Keratinocyte (primary cell): Measurements from ENCODE around the gene VPS11. TPM values are rescaled to one million over a fixed set of nuclear protein-coding genes. Genes with fewer than 3 reads are reported as not detected.
A peak's percentile ranks its signal among the peaks of the same experiment; 100 is the strongest.

Experiments
- DNase-seq: peaks from one replicate; pipeline ENCODE4 v3.0.0-alpha.2; 2011; ENCODE audit warnings: low read depth, missing footprints, low spot score
- FAIRE-seq: peaks from 2 replicates; lab custom pipeline; 2011; peaks lifted over from hg19 to GRCh38; lab: Jason Lieb, UNC
- H2AFZ ChIP-seq: 2 replicates; pipeline ENCODE4 v1.6.0; 2012; ENCODE audit warnings: low read length, control low read depth, inconsistent platforms; ENCODE audit not compliant: control insufficient read depth
- H3K27ac ChIP-seq: 2 replicates; pipeline ENCODE4 v1.5.1; 2011; ENCODE audit warnings: low read length; ENCODE audit not compliant: control insufficient read depth, insufficient read depth
- H3K27me3 ChIP-seq: 3 replicates; pipeline ENCODE4 v1.6.0; 2011; ENCODE audit warnings: low read length; ENCODE audit not compliant: control insufficient read depth, insufficient read depth; ENCODE audit errors: extremely low read depth
- H3K36me3 ChIP-seq, 2 experiments: 2 replicates in 1 of 2; 3 replicates in 1 of 2; pipeline ENCODE4 v1.5.1; 2011; ENCODE audit warnings: low read length in 2 of 2, mild to moderate bottlenecking in 1 of 2; ENCODE audit not compliant: control insufficient read depth in 2 of 2, insufficient read depth in 2 of 2; ENCODE audit errors: extremely low read depth in 1 of 2
- H3K4me1 ChIP-seq: 3 replicates; pipeline ENCODE4 v1.5.1; 2011; ENCODE audit warnings: low read length; ENCODE audit not compliant: control insufficient read depth, insufficient read depth; ENCODE audit errors: extremely low read depth
- H3K4me2 ChIP-seq: 3 replicates; pipeline ENCODE4 v1.6.0; 2011; ENCODE audit warnings: low read depth, low read length; ENCODE audit not compliant: control insufficient read depth, insufficient read depth; ENCODE audit errors: extremely low read depth
- H3K4me3 ChIP-seq, 3 experiments: fragments of 200-600 bp in 1 of 3; sonication (generic) in 1 of 3; 2 replicates in 2 of 3; 3 replicates in 1 of 3; pipeline ENCODE4 v1.5.1; 2011 to 2016; ENCODE audit warnings: low read length in 3 of 3, mild to moderate bottlenecking in 3 of 3, control low read depth in 2 of 3, inconsistent platforms in 1 of 3, low read depth in 1 of 3, mixed read lengths in 1 of 3, mixed run types in 1 of 3, moderate library complexity in 1 of 3; ENCODE audit not compliant: control insufficient read depth in 2 of 3, insufficient read depth in 2 of 3; ENCODE audit errors: extremely low read depth in 1 of 3
- H3K79me2 ChIP-seq: 2 replicates; pipeline ENCODE4 v1.6.0; 2012; ENCODE audit warnings: low read length; ENCODE audit not compliant: control insufficient read depth, insufficient read depth
- H3K9ac ChIP-seq: 3 replicates; pipeline ENCODE4 v1.6.0; 2011; ENCODE audit warnings: low read length; ENCODE audit not compliant: control insufficient read depth, insufficient read depth; ENCODE audit errors: extremely low read depth
- H3K9me1 ChIP-seq: 3 replicates; pipeline ENCODE4 v1.6.0; 2011; ENCODE audit warnings: low read length; ENCODE audit not compliant: control insufficient read depth, insufficient read depth; ENCODE audit errors: extremely low read depth
- H3K9me3 ChIP-seq: 2 replicates; pipeline ENCODE4 v1.5.1; 2012; ENCODE audit warnings: low read depth, low read length; ENCODE audit not compliant: control insufficient read depth
- H4K20me1 ChIP-seq: 3 replicates; pipeline ENCODE4 v1.6.0; 2011; ENCODE audit warnings: low read length; ENCODE audit not compliant: control insufficient read depth, insufficient read depth; ENCODE audit errors: extremely low read depth
- CTCF ChIP-seq, 3 experiments: IDR thresholded peaks in 1 of 3; conservative IDR thresholded peaks in 1 of 3; optimal IDR thresholded peaks in 1 of 3; 2 replicates in 2 of 3; 3 replicates in 1 of 3; pipeline versions ENCODE3 to v1.5.1; 2011; ENCODE audit warnings: low read length in 3 of 3, mild to moderate bottlenecking in 3 of 3, moderate library complexity in 2 of 3, control low read depth in 1 of 3, inconsistent platforms in 1 of 3; ENCODE audit not compliant: insufficient read depth in 2 of 3; ENCODE audit errors: extremely low read depth in 1 of 3
- EZH2 ChIP-seq: IDR thresholded peaks from one replicate; pipeline ENCODE4 v1.6.1; 2012; ENCODE audit warnings: inconsistent platforms, mild to moderate bottlenecking, low read length, moderate library complexity
- dilution Hi-C: fragments of 300-500 bp; cut with MboI; formaldehyde crosslinking; loops from one replicate; pipeline ENCODE4 v1.7.0; 2020; ENCODE audit warnings: low sequenced_read_pairs; ENCODE audit not compliant: extremely low pct_ligation_motif_present
- polyA plus RNA-seq, 5 experiments: library from polyadenylated mRNA; depleted of rRNA in 3 of 5; stranded (reverse) in 3 of 5; stranded (forward) in 1 of 5; unstranded in 1 of 5; fragments of >200 nt; gene quantifications; 1 replicate in 1 of 5; 2 replicates in 3 of 5; 3 replicates in 1 of 5; pipeline versions ENCODE4 v1.2.1 to v1.2.3, GENCODE V29; 2011 to 2012; ENCODE audit warnings: missing spikeins in 2 of 5, low read depth in 1 of 5, low replicate concordance in 1 of 5

VPS11 gene
- polyA plus RNA-seq, 1 donor (not counting 4 experiments of a cell fraction or from before 2014, with no cell fraction given) = 12.1 TPM

- FAIRE-seq (no peak), DNase-seq (no peak)
- Histone ChIP-seq H2AFZ (no peak overlapping the region), H3K4me3 (peak overlapping the region; percentile 71 to 93 (median 78)), H3K36me3 (peaks cover 35 to 42% of the 10 kb centered on the region in 2 experiments), H3K9me1 (no peaks in the 10 kb centered on the region), H3K27me3 (no peaks in the 10 kb centered on the region), H3K4me2 (peak overlapping the region; percentile 96), H3K79me2 (peaks cover 34% of the 10 kb centered on the region), H3K9me3 (no peaks in the 10 kb centered on the region), H3K27ac (peak overlapping the region; percentile 56), H3K4me1 (peaks cover 17% of the 10 kb centered on the region), H4K20me1 (no peaks in the 10 kb centered on the region), H3K9ac (peak overlapping the region; percentile 81)
- TF ChIP-seq CTCF (optimal IDR thresholded peaks at IDR 0.05 in 1 of 3, IDR thresholded peaks at IDR 0.05 in 1 of 3, conservative IDR thresholded peaks at IDR 0.05 in 1 of 3; ENCODE audit: extremely low read depth in 1 of 3, insufficient read depth in 2 of 3, low read length in 3 of 3) (no peak), EZH2 (no peak)
- dilution Hi-C loops = no loop called here
Observed at GRCh38 chr11:119092880-119093842, 25.5 kb downstream of the VPS11 start.

- Histone ChIP-seq H3K4me3 (peak overlapping the region; percentile 71 to 93 (median 78)), H4K20me1 (no peaks in the 10 kb centered on the region), H3K4me1 (peaks cover 17% of the 10 kb centered on the region), H3K27me3 (no peaks in the 10 kb centered on the region), H3K9me3 (no peaks in the 10 kb centered on the region), H3K9me1 (no peaks in the 10 kb centered on the region), H3K4me2 (peak overlapping the region; percentile 96), H3K79me2 (peaks cover 34% of the 10 kb centered on the region), H3K36me3 (peaks cover 33 to 47% of the 10 kb centered on the region in 2 experiments), H3K9ac (peak overlapping the region; percentile 81), H3K27ac (peak overlapping the region; percentile 73), H2AFZ (no peak overlapping the region)
- FAIRE-seq = no peak
- dilution Hi-C loops = no loop called here
- DNase-seq = no peak
- no peak for TF ChIP-seq EZH2
- TF ChIP-seq CTCF (optimal IDR thresholded peaks at IDR 0.05 in 1 of 3, IDR thresholded peaks at IDR 0.05 in 1 of 3, conservative IDR thresholded peaks at IDR 0.05 in 1 of 3; ENCODE audit: extremely low read depth in 1 of 3, insufficient read depth in 2 of 3, low read length in 3 of 3) = no peak
Observed at GRCh38 chr11:119093942-119094815, 26.6 kb downstream of the VPS11 start.
